ENCODE results near the gene RERG. TPM values are rescaled to one million over a fixed set of nuclear protein-coding genes. Genes with fewer than 3 reads are reported as not detected.

The RERG gene
- total and polyA plus RNA-seq, 2 experiments from 2014 or later: 1.1 to 1.5 TPM

- DNase-seq (ENCODE audit: low spot score): peak; percentile 29
- no peak overlapping the region for H3K27ac Mint-ChIP-seq
Observed at GRCh38 chr12:15165012-15165659, 56.1 kb downstream of the RERG start.

More at GRCh38 chr12:15165012-15165659, 56.1 kb downstream of the RERG start:
- ATAC-seq: no peak
- Histone ChIP-seq H3K4me1 (ENCODE audit: insufficient read depth) (no peaks in the 10 kb centered on the region), H3K9me2 (ENCODE audit: insufficient read depth) (peaks cover 12% of the 10 kb centered on the region), H3K27me3 (ENCODE audit: insufficient read depth) (no peaks in the 10 kb centered on the region), H3K4me2 (no peak overlapping the region), H3F3A (replicated peaks; ENCODE audit: low read depth) (no peaks in the 10 kb centered on the region), H3K4me3 (no peak overlapping the region), H4K20me1 (replicated peaks; ENCODE audit: insufficient read depth) (no peaks in the 10 kb centered on the region), H3K36me3 (ENCODE audit: insufficient read depth) (no peaks in the 10 kb centered on the region), H3K79me2 (replicated peaks; ENCODE audit: insufficient read depth) (no peaks in the 10 kb centered on the region), H2AFZ (peak overlapping the region; percentile 44; the same call in 1 of the 2 replicates), H3K27ac (ENCODE audit: low read depth) (no peak overlapping the region)
- Mint-ChIP-seq H3K4me1 (peaks cover 7% of the 10 kb centered on the region), H3K4me3 (no peak overlapping the region), H3K9me3 (no peaks in the 10 kb centered on the region), H3K36me3 (ENCODE audit: low read depth) (no peaks in the 10 kb centered on the region), H3K27me3 (ENCODE audit: insufficient read depth, low read depth, poor library complexity) (peaks cover 5% of the 10 kb centered on the region)
- no peak for TF ChIP-seq REST (IDR thresholded peaks at IDR 0.05; ENCODE audit: unreplicated experiment)
- no peak for TF ChIP-seq POLR2AphosphoS5 (IDR thresholded peaks at IDR 0.05; ENCODE audit: low read depth)
- TF ChIP-seq ZNF462 (CRISPR knock-in tag; IDR thresholded peaks at IDR 0.05): no peak
- no peak for TF ChIP-seq JUNB (IDR thresholded peaks at IDR 0.05; ENCODE audit: unreplicated experiment)
- TF ChIP-seq NANOG (IDR thresholded peaks at IDR 0.05; ENCODE audit: borderline replicate concordance): no peak
- TF ChIP-seq ETS1 (IDR thresholded peaks at IDR 0.05): no peak
- TF ChIP-seq EZH2 (IDR thresholded peaks at IDR 0.05; ENCODE audit: low read depth, unreplicated experiment): no peak
- no peak for TF ChIP-seq ZNF114 (CRISPR knock-in tag; IDR thresholded peaks at IDR 0.05)
- TF ChIP-seq CTCF (conservative IDR thresholded peaks at IDR 0.05; ENCODE audit: low read depth in 2 of 2): no peak
- no peak for TF ChIP-seq CREB1 (CRISPR knock-in tag; IDR thresholded peaks at IDR 0.05; ENCODE audit: low read depth)
- no peak for TF ChIP-seq EZH2phosphoT487 (IDR thresholded peaks at IDR 0.05; ENCODE audit: unreplicated experiment)
- no peak for TF ChIP-seq STAT1 (IDR thresholded peaks at IDR 0.05; ENCODE audit: unreplicated experiment)
- TF ChIP-seq ZNF331 (CRISPR knock-in tag; IDR thresholded peaks at IDR 0.05; ENCODE audit: low read depth): no peak
